HL-60 (cell line): ENCODE measurements around the gene EYS.

Experiments
- DNase-seq, 2 experiments: peaks; one replicate each; pipeline ENCODE4 v3.0.0-alpha.2; 2010 to 2020; ENCODE audit warnings: low read depth in 1 of 2, low spot score in 1 of 2
- H3K27ac ChIP-seq: fragments of 250-450 bp; sonication (Bioruptor Pico); replicated peaks from 2 replicates; pipeline ENCODE4 v1.5.1; 2020; ENCODE audit warnings: mild to moderate bottlenecking, moderate library complexity
- H3K27me3 ChIP-seq: fragments of 250-450 bp; sonication (Bioruptor Pico); 2 replicates; pipeline ENCODE4 v1.5.1; 2021; ENCODE audit warnings: mild to moderate bottlenecking, moderate library complexity; ENCODE audit not compliant: insufficient read depth, poor library complexity, severe bottlenecking
- H3K4me3 ChIP-seq: replicated peaks from 2 replicates; pipeline ENCODE4 v1.5.1; 2011; ENCODE audit warnings: mild to moderate bottlenecking, control low read depth, low read length; ENCODE audit not compliant: insufficient read depth
- CTCF ChIP-seq: IDR thresholded peaks from one replicate; pipeline ENCODE4 v1.5.1; 2011; ENCODE audit warnings: low read length, control low read depth, inconsistent platforms; ENCODE audit not compliant: insufficient read depth
- GABPA ChIP-seq: IDR thresholded peaks from 2 replicates; pipeline ENCODE4 v1.6.1; 2012; ENCODE audit warnings: low read depth
- POLR2AphosphoS5 ChIP-seq: IDR thresholded peaks from 2 replicates; pipeline ENCODE4 v1.6.1; 2012; ENCODE audit warnings: low read depth
- REST ChIP-seq: IDR thresholded peaks from 2 replicates; pipeline ENCODE4 v1.6.1; 2012; ENCODE audit warnings: low read depth; ENCODE audit not compliant: insufficient replicate concordance
- SPI1 ChIP-seq: IDR thresholded peaks from 2 replicates; pipeline ENCODE4 v1.6.1; 2012; ENCODE audit warnings: low read depth, mild to moderate bottlenecking, borderline replicate concordance
- long read RNA-seq: library from polyadenylated mRNA; unstranded; transcript quantifications from one replicate; pipeline ENCODE4 v2.0.0, GENCODE V29; 2020

Gene EYS
- long read RNA-seq, partial matches to known transcripts: 0 of 3 reads
- long read RNA-seq, other reads (novel, unspliced or antisense): 3 of 3 reads

- no peak for TF ChIP-seq SPI1
- no peak for TF ChIP-seq REST
- no peak for TF ChIP-seq POLR2AphosphoS5
- TF ChIP-seq CTCF: no peak
- no peak for TF ChIP-seq GABPA
- Histone ChIP-seq H3K27ac (no peak within 1 kb of the TSS), H3K4me3 (no peak within 1 kb of the TSS), H3K27me3 (no peaks in the 10 kb centered on the region)
- DNase-seq: no peak
Observed at GRCh38 chr6:65707126-65707826, at the start of gene EYS. EYS (minus strand) TSS chr6:65707226; CDS start chr6:65495410, 211,816 bp downstream.

- no peak for DNase-seq
- Histone ChIP-seq H3K27ac (no peak overlapping the region), H3K27me3 (no peaks in the 10 kb centered on the region), H3K4me3 (no peak overlapping the region)
- TF ChIP-seq CTCF: no peak
Observed at GRCh38 chr6:65746302-65746701, 39.3 kb upstream of the EYS start.

DNA sequence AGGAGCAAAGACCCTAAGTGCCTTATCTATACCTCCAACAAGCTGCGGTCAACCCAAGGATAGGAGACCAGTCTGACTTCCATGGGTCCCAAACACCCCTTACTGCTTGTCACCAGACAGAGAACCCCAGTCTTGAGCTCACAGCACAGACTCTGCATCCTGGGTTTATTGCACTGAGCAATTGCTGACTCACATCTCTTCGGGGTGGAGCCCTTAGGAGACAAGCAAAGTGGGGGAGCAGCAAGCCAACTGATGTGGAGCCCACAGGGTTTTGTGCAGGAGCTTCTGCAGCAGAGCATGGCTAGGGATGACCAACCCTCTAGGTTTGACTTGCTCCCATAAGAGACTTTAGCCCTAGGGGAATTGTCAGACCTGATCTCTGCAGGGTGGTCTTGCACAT lies 38.6 kb upstream of the EYS start:
- TF ChIP-seq SPI1 (no peak), CTCF (no peak), REST (no peak), GABPA (no peak), POLR2AphosphoS5 (no peak)
- no peak for DNase-seq
- Histone ChIP-seq H3K27me3 (no peaks in the 10 kb centered on the region), H3K4me3 (no peak overlapping the region), H3K27ac (no peak overlapping the region)
